Stimulated activated naive CD4-positive, alpha-beta T cell treated with Interleukin-2 at 50 U/mL for 16 hours (primary cell): Measurements from ENCODE around the gene PRSS56.

Experiments used
- DNase-seq: peaks from one replicate; lab custom pipeline; 2025; lab: John Stamatoyannopoulos, UW

The PRSS56 gene

DNA sequence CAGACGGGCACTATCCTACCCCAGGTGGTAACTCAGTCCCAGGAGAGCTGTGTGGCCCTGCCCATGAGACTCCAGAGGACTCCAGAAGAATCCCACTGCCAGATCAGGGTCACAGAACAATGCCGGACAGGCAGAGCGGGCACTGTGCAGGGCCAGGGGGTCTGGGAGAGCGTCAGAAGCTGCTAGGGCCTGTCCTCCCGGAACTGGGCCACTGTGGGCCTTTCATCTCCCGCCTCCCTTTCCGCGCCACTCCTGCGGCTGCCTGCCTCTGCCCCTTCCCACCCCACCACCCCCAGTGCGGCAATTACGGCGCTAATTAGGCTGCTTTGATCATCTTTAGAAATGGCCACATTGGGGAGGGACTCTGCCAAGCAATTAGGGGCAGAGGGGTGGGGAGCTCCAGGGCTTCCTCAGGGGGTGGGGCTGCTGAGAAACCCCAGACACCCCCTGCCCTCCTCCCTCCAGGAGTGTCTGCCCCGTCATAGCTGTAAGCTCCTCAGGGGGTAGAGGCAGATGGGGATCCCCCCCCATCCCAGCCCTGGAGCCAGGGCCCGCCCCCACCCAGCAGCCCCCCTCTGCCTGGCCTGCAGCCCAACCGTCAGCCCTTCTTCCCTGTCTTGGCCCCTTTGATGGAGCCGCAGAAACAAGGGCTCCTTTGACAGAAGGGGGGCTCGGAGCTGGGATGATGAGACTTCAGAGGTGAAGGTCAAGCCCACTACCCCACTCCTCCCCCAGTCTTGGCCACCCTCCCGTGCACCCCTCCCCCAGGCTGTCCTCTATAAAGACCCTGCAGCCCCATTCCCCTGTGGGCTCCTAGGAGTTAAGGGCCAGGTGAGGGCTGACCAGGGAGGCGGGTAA lies at the start of gene PRSS56:
Gene PRSS56, plus strand, starts transcription at position 808 of the 858 bp plus-strand sequence. CDS start 211 bp downstream, outside the sequence.
- DNase-seq, result no peak

DNA sequence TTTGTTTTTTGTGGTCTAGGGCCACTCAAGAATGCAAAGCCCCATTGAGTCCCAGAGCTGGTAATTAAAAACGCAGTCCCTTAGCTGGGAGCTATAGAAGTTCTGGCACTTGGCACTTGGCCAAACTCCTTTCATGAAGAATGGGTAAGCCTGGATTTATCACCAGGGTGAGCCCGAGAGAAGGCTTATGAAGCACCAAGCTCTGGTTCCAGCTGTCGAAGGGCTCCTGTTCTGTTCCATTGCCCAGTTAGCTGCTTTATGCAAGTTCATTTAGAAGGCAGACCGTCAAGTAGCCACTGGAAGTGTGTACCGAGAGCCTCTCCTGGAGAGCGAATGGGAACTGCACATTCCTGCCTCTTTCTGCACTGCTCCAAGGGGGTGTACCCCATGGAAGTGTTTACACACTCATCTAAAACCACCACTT lies 46.7 kb upstream of the PRSS56 start:
- no peak for DNase-seq

DNA sequence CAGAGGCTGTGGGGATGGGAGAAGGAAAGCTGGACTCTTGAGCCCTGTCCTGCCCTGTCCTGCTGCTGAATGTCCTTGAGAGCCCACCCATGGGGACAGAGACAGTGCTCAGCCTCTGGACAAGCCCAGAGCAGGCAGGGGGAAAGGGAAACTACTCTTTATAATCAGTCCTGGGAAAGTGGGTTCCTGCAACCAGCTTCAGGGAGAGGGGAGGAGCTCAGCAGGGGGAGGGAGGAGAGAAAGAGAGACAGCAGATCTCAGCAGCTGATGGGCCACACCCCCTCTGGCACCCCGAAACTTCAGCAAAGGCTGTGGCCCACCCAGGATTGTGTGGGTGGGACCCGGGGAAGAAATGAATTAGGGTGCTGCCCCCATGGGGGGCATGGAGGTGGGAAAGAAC lies 44.1 kb upstream of the PRSS56 start:
- DNase-seq, result no peak

DNA sequence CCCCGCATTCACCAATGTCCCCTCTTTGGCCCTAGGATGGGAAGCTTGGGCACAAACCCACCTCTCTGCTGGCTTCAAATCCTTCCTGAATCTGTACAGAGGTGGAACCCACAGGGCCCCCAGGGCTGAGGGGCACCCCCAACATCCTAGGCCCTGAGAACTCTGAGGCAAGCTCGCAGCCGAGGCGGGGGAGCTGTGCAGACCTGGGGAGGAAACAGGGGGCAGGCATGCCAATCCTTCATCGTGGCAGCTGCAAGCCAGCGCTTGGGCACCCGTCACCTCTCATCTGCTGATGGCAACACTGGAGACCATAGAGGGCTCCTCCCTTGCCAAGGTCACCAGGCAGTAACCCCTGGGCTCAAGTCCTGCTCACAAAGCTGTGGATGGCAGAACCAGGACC lies 43.4 kb upstream of the PRSS56 start:
- no peak for DNase-seq

DNA sequence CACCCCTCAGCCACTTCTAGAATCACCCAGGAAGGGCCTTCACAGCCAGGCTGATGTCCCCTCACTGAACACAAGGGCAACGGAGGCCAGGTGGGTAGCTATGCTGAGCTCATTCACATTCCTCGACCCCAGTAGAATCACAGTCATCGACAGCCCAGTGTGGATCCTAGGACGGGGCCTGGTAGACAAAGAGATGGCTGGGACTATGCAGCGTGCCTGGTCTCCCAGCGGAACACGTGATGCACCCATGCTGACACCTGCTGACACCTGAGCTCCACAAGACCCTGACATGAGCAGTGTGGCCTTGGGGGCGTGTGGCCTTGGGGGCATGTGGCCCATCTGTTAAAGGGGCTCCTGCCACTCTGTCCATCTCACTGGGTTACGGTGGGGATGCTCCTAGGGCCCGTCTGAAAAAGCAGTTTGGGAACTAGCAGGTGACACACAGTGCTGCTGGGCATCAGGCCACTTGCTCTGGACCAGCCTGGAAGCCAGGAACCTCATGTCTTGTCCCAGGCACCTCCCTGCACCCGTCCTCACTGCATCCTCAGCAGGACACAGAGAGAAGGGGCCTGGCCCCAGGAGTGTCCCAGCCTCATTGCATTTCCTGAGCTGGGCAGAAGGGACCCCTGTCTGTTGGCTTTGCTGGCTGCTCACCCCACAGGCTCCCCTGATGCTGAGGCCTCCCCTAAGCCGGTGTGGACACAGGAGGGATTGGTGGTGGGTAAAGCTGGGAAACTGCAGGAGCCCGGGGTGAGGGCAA lies 42.3 kb upstream of the PRSS56 start:
- no peak for DNase-seq

DNA sequence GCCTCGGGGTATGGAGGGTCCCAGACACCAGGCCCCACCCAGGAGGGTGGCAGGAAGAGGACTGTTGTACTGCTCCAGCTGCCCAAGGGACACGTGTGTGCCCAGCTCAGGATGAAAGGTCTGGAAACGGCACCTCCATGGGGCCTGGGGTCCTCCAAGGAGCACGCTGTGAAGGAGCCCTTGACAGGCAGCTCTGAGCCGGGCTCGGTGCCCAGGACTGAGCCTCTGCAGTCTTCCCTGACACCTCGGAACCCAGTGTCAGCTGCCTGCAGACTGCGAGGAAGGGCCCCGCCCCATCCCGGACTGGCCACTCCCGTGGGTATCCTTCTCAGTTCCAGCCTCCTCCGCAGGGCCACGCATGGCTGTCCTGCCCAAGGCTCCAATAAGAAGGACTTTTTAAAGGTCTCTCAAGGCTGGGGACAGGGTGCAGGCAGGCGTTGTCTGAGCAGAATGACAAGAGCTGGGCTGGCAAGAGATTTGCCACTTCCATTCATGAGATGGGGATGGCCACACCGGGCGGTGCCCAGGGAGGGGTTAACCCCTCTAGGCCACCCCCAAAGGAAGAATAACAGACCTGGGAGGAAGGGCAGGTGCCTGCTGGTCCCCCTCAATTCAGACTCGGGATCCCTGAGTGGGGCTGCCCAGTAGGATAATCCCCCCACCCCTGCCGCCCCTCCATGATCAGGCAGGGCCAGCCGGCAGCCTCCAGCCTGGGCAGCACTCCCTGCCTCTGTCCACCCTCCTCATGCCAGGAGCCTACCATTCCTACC lies 41.4 kb upstream of the PRSS56 start:
- DNase-seq, result no peak

DNA sequence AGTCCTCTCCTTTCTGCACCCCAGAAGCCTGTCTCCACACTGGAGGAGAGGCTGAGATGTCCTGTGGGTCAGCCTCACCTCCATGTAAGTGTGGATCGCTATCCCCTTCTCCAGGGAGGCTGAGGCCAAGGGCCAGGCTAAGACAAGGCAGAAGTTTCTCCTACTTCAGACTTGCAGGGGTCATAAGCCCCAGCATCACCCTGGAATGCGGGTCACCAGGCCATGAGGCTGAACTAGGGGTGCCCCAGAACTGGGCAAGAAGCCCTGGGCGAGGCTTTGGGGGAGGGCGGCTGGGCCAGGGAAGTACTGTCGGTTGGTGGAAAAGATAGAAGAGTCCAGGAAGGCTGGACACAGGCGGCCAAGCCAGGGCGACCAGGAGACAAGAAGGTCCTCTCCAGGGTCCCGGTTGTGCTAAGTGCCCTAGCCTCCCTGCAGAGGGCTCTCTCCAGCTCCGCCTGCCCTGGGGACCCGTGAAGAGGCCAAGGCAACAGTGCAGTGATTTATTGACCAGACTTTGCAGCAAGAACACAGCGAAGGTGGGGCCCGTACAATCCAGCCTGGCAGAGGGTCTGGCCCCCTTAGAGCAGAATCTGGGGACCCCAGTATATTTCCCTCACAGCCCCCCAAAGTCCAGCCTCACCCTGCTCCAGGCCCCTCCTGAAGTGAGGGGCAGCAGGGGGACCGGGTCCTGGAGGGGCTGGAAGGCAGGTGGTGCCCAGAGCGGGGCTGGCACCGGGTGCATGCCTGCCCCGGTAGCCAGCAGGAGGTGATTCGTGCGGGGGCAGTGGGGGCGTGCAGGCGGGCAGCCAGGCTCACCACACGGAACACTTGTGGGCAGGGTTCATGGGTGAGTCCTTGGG lies 40.6 kb upstream of the PRSS56 start:
- no peak for DNase-seq

DNA sequence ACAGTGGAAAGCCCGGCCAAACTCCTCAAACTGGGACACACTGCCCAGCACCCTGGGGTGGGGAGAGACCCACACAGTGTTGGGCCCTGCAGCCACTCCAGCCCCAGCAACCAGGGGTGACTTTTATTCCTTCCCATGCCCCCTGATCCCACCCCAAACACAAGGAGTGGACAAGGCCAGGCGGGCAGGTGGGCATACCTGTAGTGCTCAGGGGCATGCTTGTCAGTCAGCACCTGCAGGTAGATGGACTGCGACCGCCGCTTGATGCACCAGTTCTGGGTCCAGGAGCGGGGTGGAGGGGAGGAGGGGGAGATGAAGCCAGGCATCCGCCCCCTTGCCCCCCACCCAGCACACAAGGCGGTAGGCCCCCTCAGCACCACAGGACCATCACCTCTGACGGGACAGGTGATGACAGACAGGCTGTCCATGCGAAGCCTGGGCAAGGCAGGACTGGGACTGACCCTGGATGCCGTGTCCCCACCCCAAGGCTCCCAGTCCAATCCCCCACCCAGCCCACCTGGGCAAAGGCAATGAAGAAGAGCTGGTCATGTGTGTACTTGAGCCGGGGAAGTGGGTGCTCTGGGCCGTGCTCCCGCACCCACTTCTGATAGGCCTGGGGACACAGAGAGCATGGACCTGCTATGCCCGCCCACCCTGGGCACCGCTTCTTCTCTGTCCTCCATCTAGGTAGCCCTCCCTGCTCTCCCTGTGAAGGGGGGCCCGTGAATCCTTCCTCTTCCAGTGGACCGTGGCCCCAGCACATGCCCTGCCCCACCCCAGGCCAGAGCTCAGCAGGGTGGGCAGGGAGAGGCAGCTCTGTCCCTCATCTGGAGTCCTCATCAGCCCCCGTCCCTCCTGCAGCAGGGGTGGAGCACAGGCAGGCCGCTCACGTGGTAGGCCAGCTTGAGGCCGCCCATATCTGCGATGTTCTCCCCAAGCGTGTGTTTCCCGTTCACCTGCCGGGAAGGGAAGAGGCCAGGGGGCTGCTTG lies 39.7 kb upstream of the PRSS56 start:
- DNase-seq, result no peak

DNA sequence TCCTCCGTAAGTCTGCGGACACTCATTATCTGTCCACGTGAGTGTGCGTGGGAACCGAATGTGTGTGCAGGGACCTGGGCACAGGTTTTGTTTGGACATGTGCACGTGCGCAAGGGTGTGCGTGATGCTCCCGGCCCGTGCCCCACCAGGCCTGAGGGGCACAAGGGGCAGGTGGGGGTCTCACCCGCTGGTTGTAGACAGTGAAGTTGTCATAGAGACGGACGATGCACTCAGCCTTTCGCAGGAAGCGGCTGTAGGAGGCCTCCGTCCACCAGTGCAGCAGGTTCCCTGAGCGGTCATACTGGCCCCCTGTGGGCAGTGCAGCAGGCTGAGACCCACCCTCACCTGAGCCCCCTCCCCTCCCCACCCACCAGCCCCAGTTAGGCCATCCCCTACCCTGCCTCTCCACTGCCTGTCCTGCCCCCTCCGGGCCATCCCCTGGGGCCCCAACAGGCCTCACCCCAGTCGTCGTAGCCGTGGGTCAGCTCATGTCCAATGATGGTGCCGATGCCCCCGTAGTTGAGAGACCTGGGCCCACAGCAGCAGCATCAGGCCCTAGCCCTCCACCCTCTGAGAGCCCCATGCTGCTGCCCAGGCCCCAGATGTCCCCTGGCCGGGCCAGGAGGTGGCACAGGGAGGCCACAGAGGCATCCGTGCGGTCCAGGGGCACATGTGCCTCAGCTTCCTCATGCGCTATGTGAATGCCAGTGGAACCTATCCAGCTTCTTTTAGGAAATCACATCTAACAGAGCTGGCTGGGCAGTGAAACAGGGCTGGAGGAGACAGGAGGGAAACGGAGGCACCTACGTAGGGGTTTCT lies 38.7 kb upstream of the PRSS56 start:
- DNase-seq, result no peak

DNA sequence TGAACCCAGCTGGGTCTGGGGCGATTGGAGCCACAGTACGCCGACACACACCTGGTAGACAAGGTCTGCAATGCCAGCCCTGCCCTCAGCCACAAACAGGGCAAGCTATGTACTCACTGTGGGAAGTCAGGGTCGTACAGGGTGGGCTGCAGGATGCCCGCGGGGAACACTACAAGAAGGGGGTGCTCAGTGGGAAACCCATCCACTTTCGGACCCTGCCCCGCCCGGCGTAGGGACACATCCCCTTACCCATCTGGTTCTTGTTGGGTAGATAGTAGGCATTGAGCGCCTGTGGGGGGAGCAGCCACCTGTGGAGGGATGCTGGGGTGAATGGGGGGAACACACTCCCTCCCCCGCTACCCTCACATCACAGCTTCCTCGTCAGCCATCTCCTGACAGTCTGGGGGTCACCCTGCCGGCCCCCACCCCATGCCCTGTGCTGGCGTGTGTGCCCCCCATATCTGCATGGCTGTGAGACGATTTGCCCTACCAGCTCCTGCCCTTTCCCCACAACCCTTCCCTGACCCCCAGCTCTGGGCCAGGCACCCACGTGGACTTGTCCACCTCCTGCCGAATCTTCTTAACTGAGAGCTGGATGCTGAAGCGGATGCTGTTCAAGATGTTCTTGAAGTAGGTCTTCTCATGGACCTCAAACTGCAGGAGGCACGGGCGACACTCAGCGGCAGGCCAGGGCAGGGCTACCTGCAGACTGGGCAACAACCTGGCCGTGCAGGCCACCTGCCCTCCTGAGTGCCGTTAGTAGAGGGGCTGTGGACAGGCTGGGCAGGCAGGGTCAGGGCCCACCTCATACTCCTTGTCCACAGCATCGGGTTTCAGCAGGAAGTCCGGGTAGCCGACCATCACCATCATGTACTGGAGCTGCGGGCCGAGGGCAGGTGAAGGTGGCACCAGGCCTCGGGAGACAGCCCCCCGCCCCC lies 37.6 kb upstream of the PRSS56 start:
- DNase-seq, result no peak

DNA sequence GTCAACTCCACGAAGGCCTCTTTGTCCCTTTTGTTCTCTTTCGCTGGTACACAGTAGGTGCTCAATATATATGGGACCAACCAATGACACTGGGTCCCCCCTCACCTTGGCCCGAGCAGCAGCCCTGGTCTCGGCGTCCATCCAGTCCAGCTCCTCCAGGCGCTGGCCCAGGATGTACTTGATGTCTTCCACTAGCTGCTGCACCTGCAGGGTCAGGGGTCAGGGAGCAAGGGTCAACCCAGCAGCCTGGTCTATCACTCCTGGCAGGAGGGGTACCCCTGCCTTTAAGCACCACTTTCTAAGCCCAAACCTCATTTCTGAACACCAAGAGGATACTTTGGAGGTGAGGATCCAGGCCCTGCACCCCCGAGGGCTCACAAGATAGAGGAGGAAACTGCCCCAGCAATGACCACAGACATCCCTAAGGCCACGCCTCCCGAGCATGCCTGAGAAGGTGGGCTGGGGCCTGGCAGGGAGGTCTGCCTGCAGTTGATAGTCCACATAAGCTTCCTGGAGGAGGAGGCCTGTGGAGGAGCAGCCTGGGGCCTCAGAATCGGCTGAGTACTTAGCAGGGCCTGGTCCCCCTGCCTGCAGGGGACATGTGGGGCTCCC lies 36.8 kb upstream of the PRSS56 start:
- DNase-seq, result no peak

DNA sequence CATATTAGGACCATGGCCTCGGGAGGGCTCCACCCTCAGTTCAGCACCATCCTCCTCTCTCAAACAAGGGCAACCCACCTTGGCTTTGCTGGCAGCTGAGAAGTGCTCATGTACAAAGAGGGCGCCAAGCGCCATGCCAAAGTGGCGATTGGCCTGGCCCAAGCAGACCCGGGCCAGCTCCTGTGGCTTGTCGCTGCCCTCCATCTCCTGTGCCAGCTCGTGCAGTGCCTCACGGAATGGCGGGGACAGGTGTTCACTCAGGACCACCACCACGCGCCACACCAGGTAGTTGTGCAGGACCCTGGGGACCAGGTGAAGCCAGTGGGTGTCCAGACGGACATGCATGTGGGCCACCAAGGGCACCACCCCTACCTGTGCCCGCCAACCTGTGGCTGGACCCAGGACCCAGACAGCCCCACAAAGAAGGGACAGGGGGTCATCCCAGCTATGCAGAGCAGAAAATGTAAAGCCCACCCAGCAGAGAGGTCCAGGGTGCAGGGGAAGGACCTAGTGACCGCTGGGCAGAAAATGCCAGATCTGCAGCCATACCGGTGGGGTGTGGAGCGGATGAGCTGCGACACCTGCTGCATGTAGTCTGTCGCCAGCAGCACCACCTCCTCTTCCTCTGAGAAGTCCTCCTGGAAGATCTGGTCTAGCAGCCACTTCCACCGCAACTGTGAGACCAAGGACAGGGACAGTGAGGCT lies 36.1 kb upstream of the PRSS56 start:
- no peak for DNase-seq

DNA sequence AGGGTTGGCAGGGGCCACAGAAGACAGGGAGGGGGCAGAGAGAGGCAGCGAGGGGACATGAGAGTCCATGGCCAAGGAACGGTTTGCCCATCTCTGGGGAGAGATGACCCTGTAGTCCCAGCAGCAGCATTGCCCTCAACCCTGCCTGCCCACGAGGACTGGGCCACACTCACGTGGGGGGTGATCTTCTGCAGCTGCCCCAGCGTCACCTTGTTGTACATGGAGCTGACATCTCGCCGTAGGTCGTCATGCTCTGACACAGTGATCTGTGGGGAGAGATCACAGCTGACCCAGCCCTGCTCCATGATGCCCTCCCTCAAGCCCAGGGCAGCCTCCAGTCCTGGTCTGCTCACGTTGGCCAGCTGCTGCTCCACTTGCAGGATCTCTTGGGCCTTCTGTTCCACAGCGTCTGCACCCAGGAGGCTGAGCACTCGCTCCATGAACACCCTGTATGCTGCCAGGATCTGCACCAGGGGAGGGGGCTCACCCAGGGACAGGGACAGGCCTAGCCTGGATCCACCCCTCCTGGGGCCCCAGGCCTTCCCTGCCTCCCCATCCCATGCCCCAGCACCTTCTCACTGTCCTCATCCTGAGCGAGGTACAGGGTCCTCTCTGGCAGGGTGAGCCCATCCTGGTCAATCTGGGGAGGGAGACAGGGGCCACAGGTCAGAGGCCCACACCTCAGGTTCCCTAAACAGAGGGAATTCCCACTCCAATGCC lies 35.4 kb upstream of the PRSS56 start:
- no peak for DNase-seq

DNA sequence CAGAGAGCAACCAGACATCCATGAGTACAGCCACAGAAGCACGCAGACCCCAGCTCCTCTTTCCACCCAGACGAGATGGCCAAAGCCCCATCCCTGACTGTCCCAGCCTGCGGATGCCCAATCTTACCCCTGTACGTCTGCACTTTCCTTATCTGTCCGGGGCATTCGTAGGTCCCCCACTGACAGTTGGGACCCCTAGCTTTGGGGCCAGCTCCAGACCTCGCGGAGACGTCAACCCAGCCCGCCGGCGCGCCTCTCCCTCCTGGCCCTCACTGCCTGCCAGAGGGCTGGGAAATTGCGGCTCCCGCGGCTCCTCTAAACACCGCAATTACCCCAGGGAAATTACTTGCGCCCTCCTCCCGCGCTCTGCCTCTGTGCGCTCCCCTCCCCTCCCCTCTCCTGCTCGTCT lies 34.8 kb upstream of the PRSS56 start:
- no peak for DNase-seq

DNA sequence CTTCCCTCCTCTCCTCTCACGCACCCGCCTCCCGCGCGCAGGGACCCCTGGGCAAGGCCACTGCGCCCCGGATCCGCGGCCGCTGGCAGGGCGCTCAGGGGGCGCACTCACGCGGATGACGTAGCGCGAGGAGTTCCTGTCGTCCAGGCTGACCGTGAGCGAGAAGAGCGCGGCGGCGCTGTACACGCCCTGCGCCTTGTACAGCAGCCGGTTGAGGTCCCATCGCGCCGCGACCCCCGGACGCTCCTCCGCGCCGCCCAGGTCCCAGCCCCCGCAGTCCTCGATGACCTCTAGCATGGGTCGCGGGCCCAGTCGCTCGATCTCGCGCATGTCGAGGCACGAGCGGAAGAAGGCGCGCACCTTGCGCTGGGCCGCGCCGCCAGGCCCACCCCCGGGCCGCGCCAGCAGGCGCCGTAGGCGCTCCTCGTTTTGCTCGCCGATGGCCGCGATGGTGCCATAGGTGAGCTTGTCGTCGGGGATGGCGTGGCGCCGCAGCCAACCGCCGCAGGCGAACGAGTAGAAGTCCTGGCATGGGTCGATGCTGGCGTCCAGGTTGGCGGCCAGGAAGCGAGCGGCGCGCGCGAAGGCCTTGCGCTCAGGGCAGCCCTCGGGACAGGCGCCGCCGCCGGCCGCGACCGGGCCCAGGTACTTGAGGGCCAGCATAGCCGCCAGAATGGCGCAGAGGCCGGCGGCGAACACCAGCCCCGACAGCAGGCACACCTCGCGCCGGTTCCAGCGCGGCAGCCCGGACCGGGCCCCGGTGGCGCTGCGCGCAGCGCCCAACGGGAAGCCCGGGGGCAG lies 34.2 kb upstream of the PRSS56 start:
- no peak for DNase-seq
